ENCODE measurements around the gene EYS.

EYS gene

DNA sequence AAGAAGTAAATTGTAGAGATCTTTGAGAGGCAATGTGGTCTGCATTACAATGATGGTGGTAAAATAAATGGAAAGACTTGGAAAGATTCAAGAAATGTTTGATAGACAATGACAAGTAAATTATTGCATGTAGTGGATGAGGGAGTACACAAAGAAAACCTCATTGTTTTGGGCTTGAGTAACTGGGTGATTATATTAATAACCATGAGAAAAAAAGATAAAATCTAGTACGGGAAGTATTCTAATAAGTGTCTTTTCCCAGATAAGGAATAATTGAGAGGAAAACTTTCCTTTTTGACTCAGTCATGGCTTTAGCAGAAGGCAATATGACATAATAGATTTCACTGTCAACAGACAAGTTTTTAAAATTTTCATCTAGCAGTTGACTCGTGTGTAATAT is 993.0 kb downstream of the EYS start:
- FAIRE-seq (no peak), DNase-seq (ENCODE audit: insufficient read length, low spot score) (no peak)
- no peak for TF ChIP-seq POLR2A (IDR thresholded peaks at IDR 0.05; ENCODE audit: low read depth, low read length)

DNA sequence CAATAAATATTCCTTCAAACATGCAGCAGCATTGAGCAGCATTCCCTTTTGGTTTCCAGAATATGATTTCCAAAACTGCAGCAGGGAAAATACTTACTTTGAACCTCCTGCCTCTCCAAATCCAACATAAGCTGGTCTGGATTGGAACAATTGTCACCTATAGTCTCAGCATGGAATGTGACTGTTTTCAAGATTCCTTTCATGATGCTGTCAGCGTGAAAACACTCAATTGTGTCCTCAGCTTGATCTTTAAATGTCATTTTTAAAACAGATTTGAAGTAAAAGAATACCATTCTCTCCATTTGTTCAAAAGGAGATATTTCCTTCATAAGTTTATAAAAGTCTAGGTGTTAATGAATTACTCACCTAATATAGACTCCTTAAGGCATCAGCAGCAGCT is 993.9 kb downstream of the EYS start:
- no peak for FAIRE-seq
- DNase-seq (ENCODE audit: insufficient read length, low spot score): no peak
- no peak for TF ChIP-seq POLR2A (IDR thresholded peaks at IDR 0.05; ENCODE audit: low read depth, low read length)

DNA sequence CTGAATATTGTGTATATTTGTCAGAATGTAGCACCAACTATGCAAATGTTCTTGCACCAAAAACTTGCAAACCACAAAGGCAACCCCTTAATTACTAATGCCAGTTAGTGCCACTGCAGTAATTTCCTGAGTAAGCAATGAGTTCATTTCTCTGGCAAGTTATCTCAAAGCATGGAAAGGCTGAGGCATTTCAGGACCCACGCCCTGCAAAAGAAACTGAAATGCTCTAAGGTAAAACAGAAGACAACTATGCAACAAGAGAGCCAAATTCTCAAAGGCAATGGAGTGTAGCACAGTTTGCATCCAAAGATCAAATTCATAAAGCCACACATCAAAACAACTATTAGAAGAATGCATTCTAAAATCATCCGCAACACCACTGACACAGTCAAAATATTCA is 994.4 kb downstream of the EYS start:
- no peak for DNase-seq (ENCODE audit: insufficient read length, low spot score)
- TF ChIP-seq POLR2A (IDR thresholded peaks at IDR 0.05; ENCODE audit: low read depth, low read length): no peak
- no peak for FAIRE-seq

DNA sequence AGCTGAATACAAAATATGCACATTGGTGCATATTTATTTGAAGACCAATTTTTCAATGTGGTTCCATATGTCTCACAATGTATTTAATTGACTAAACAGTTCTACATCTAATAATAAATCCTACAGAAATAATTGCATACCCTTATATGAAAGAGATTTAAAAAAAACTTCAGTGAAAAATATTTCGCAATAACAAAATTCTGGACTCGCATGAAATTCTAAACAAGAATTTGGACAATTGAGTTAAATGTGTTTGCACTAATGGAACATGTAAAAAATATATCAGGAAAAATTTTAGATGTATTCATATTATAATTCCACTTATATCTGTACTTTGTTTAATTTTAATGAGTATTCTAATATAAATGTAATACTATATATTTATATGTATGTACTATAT is 1003.1 kb downstream of the EYS start:
- DNase-seq (ENCODE audit: insufficient read length, low spot score): no peak
- FAIRE-seq: no peak
- no peak for TF ChIP-seq POLR2A (IDR thresholded peaks at IDR 0.05; ENCODE audit: low read depth, low read length)

DNA sequence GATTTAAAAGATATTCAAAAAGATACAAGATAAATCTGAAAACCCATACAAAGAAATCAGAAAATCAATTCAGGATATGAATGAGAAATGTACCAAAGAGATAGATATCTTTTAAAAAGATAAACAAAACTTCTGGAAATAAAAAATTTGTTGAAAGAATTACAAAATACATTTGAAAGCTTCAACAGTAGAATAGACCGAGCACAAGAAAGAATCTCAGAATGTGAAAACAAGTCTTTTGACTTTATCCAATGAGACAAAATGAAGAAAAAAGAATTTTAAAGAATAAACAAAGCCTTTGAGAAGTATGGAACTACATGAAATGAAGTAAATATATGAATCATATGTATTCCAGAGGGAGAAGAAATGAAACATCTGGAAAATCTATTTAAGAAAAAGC is 1011.0 kb downstream of the EYS start:
- DNase-seq (ENCODE audit: insufficient read length, low spot score) (no peak), FAIRE-seq (no peak)
- TF ChIP-seq POLR2A (IDR thresholded peaks at IDR 0.05; ENCODE audit: low read depth, low read length): no peak

DNA sequence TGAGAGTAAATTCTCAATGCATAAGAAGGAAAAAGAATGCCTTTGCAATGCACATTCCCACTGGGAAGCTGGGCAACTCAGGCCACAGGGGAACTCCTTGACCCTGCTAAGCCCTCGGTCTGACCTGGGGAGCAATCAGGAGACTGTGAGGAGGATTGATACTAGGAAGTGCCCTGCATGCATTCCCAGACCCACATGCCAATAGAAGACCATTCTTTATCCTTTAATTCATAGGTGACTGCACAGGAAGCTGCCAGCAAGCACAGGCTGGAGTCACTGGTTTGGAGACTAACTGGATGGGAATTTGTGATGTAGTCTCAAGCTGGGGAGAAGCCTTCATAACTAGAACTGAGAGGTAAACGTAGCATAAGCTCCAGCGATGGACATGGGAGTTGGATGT is 1012.7 kb downstream of the EYS start:
- no peak for TF ChIP-seq POLR2A (IDR thresholded peaks at IDR 0.05; ENCODE audit: low read depth, low read length)
- no peak for DNase-seq (ENCODE audit: insufficient read length, low spot score)
- FAIRE-seq: no peak

DNA sequence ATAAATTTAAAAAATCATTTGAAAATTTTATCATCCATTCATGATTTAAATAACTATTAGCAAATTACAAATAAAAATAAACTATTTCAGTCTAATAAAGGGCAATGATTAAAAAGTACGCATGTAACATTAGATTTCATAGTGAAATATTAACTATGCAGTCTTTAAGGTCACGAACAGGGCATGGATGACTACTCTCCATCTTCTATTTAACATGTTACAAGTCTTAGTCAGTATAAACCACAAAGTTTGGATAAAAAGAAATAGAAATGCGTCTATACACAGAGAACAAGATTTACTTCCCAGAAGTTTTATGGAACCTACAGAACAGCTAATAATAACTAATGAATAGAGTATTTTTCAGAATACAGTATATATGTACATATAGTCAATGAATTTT is 1016.0 kb downstream of the EYS start:
- no peak for FAIRE-seq
- no peak for TF ChIP-seq POLR2A (IDR thresholded peaks at IDR 0.05; ENCODE audit: low read depth, low read length)
- no peak for DNase-seq (ENCODE audit: insufficient read length, low spot score)

DNA sequence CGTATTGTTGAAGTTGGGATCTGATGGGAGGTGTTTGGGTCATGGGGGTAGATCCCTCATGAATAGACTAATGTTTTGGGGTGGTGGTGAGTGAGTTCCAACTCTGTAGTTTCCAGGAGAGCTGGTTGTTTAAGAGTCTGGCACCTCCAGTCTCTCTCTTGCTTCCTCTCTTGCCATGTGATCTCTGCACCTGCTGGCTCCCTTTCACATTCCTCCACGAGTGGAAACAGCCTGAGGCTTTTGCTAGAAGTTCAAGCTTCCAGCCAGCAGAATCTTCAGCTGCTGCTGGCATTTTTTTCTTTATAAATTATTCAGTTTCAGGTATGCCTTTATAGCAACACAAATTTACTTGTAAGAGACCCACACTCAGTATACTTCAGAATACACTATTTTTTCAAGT is 1021.6 kb downstream of the EYS start:
- DNase-seq (ENCODE audit: insufficient read length, low spot score) (no peak), FAIRE-seq (no peak)
- no peak for TF ChIP-seq POLR2A (IDR thresholded peaks at IDR 0.05; ENCODE audit: low read depth, low read length)

DNA sequence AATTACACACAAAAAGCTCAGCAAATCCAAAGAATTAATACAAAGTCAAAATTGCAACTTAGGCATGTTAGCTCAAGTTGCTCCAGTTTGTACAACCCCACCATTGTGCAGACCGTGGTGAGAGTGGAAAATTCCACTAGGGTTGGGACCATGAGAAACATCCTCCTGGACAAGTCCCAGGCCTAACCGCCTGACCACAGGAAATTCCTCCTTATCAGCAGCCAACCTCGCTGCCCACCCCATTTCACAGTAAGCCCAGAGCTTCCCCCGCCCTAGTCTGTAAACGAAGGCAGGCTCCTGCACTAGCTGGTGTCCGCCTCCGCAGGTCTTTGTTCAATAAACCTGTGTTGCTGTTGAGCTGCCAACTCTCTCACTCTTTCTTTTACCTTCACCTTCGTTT is 1023.3 kb downstream of the EYS start:
- DNase-seq (ENCODE audit: insufficient read length, low spot score) (no peak), FAIRE-seq (no peak)
- TF ChIP-seq POLR2A (IDR thresholded peaks at IDR 0.05; ENCODE audit: low read depth, low read length): no peak

DNA sequence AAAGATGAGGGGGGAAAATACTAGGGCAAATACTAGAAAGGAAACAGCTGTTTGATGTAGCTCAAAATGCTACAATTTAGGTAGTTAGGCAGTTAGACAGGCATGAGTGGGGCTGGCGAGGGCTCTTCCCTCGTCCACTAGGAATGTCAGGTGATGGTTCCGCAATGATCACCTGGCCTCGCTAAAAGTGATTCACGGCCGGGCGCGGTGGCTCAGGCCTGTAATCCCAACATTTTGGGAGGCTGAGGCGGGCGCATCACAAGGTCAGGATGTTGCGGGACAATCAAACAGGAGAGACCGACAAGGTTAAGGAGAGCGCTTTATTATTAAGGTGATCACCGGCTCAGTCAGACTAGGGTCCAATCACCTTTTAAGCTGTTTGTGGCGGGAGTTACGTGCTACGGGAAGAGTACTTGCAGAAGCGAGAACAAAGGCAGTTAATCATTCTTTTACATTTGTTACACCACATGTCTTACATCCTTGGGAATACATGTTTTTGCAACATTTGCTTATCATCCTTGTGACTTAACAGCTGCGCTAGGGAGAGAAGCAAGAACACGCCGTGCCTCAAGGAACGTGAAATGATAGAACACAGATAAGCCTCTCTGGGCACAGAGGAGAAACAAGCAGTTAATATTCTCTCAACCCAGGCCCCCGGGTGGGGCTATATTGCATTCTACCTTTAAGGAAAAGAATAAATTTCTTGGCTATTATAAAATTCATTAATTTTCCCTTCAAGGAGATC is 1025.4 kb downstream of the EYS start:
- DNase-seq (ENCODE audit: insufficient read length, low spot score) (no peak), FAIRE-seq (no peak)
- no peak for TF ChIP-seq POLR2A (IDR thresholded peaks at IDR 0.05; ENCODE audit: low read depth, low read length)

DNA sequence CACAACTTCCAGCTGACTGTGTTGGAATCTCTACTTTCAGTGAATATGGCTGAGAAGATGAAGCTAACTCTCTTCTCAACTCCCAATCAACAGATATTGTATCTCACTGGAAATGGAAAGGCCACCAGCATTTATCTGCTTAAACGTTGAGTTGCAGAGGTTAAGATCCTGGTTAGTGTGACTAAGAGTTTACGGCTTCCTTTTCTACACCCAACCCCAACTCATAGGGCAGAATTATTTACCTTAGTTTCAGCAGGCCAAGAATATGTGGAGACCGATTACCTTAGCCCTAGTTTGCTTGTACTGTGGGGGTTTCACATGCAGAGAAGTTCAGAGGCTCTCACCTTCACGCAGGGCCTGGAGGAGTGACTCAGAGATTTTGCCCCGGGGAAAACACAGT is 1026.6 kb downstream of the EYS start:
- TF ChIP-seq POLR2A (IDR thresholded peaks at IDR 0.05; ENCODE audit: low read depth, low read length): no peak
- FAIRE-seq: no peak
- DNase-seq (ENCODE audit: insufficient read length, low spot score): no peak

DNA sequence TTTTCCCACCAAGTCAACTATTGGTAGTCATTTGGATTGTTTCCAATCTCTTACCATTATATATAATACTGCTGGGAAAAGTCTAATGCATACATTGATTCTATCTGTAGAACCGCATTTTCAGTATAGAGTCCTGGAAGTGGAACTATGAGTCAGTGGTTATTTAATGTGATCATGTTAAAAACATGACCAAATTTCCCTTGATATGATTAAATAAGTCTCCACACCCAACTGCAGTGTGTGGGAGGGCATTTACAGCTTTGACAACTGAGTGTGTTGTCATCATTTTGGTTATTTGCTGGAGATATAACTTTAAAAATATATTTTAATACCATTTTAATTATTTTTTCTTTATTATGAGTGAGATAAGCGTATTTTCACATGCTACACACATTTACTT is 1027.6 kb downstream of the EYS start:
- FAIRE-seq: no peak
- no peak for TF ChIP-seq POLR2A (IDR thresholded peaks at IDR 0.05; ENCODE audit: low read depth, low read length)
- DNase-seq (ENCODE audit: insufficient read length, low spot score): no peak

DNA sequence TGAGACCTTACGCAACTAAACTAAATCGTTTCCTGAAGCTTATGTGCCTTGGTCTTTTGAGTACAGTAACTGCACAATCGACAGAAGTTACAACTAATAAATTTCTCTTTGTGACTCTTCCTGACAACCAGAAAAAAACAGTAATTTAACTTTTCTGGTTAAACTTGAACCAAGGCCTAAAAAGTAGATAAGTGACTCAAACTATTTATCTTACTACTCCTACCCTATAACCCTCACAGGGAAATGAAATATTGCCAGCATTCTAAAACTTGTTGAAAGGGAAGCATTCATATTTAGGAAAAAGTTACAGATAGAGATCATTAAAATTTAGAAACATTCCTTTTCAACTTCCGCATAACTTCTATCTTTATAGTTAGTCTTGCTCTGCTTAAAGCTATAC is 1034.4 kb downstream of the EYS start:
- FAIRE-seq (no peak), DNase-seq (ENCODE audit: insufficient read length, low spot score) (no peak)
- no peak for TF ChIP-seq POLR2A (IDR thresholded peaks at IDR 0.05; ENCODE audit: low read depth, low read length)

DNA sequence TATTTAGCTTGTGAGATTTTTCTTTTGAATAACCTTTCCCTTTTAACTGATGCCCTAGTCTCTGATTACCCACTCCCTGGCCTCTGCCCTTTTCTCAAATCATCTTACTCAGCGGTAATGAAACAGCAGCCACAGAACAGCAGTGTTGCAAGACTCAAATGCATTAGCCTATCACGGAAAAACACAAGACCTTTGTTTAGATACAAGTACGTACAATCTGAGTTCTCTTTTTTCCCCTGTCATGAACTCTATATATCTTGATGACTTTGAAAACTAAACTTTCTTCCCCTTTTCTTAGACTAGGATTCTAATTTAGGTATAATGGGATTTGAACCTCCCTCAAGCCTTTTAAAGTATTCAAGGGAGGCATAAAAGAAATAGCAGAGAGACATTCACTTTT is 1034.9 kb downstream of the EYS start:
- DNase-seq (ENCODE audit: insufficient read length, low spot score) (no peak), FAIRE-seq (no peak)
- no peak for TF ChIP-seq POLR2A (IDR thresholded peaks at IDR 0.05; ENCODE audit: low read depth, low read length)

DNA sequence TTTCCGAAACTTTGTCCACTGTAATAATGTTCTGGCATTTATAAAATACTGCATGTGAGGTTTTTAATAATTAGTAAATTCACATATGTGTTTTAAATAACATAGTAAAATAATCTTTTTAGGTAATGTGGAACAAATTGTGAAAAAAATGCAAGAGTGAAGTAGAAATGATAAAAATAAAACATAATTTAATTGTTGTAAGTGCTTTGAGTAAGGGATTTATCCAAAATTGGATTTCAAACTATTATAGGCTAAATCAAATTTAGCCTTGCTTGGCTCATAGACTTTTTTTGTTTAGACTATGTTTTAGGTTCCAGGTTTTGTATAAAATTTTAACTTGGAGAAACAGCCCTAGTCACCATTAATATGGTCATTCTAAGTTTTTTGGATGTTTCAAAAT is 1041.9 kb downstream of the EYS start:
- DNase-seq (ENCODE audit: insufficient read length, low spot score): no peak
- no peak for TF ChIP-seq POLR2A (IDR thresholded peaks at IDR 0.05; ENCODE audit: low read depth, low read length)
- FAIRE-seq: no peak

DNA sequence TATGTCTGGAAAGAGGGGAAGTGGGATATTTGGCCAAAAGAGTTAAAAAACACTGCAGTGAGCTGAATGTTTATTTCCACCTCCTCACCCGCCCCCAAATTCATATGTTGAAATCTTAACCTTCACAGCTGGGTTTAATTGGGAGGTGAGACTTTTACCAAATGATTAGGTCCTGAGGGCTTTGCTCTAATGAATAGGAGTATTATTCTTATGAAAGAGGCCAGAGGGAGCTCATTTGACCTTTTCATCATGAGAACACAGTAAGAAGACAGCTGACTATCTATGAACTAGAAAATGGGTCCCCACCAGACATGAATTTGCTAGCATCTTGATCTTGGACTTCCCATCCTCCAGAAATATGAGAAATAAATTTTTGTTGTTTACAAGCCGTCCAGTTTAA is 1042.5 kb downstream of the EYS start:
- FAIRE-seq: no peak
- TF ChIP-seq POLR2A (IDR thresholded peaks at IDR 0.05; ENCODE audit: low read depth, low read length): no peak
- no peak for DNase-seq (ENCODE audit: insufficient read length, low spot score)
